B cell (primary cell): ENCODE data around the gene RAB3A. TPM values are rescaled to one million over a fixed set of nuclear protein-coding genes. Genes with fewer than 3 reads are reported as not detected.

Source experiments
- ATAC-seq: fragments of 200-7000 bp; cut with Tn5 transposase; one replicate; pipeline ENCODE4 v1.10.0; 2021; ENCODE audit warnings: low read depth, mild to moderate bottlenecking, moderate number of reproducible peaks, moderate library complexity
- CTCF ChIA-PET: fragments of 350-600 bp; sonication (Branson Sonifier 250); formaldehyde crosslinking; loops from one replicate; lab custom pipeline; 2021; ENCODE audit warnings: antibody characterized with exemption, inconsistent platforms; lab: Charles Lee
- POLR2A ChIA-PET: fragments of 350-600 bp; sonication (Branson Sonifier 250); formaldehyde crosslinking; loops from one replicate; lab custom pipeline; 2021; ENCODE audit warnings: antibody characterized with exemption; lab: Charles Lee
- DNase-seq: peaks from one replicate; pipeline ENCODE4 v3.0.0; 2013
- H2AFZ ChIP-seq: 2 replicates; pipeline ENCODE4 v1.6.1; 2012; ENCODE audit warnings: mild to moderate bottlenecking, low read depth, low read length; ENCODE audit not compliant: insufficient read depth, poor library complexity, severe bottlenecking
- H3K27ac ChIP-seq, 2 donors: 1 replicate in 1 of 2; 2 replicates in 1 of 2; pipeline ENCODE4 v1.5.1; 2012 to 2013; ENCODE audit warnings: low read length in 2 of 2, mild to moderate bottlenecking in 2 of 2, moderate library complexity in 1 of 2
- H3K27me3 ChIP-seq, 4 experiments: fragments of 200-600 bp in 1 of 4; sonication (generic) in 1 of 4; replicated peaks in 1 of 4; 1 replicate in 2 of 4; 2 replicates in 2 of 4; pipeline versions ENCODE4 v1.6.1 to v1.7.0; 2013 to 2016; ENCODE audit warnings: low read length in 3 of 4, mild to moderate bottlenecking in 2 of 4, mixed read lengths in 1 of 4, moderate library complexity in 1 of 4; ENCODE audit not compliant: insufficient read depth in 4 of 4, control insufficient read depth in 3 of 4; ENCODE audit errors: control extremely low read depth in 1 of 4
- H3K36me3 ChIP-seq, 2 experiments: replicated peaks in 1 of 2; 1 replicate in 1 of 2; 2 replicates in 1 of 2; pipeline versions ENCODE4 v1.6.1 to v1.7.1; 2013; ENCODE audit warnings: low read length in 1 of 2; ENCODE audit not compliant: insufficient read depth in 2 of 2, control insufficient read depth in 1 of 2; ENCODE audit errors: control extremely low read depth in 1 of 2, extremely low read depth in 1 of 2
- H3K4me1 ChIP-seq, 2 donors: fragments of 200-600 bp in 1 of 2; sonication (generic) in 1 of 2; 1 replicate in 1 of 2; 2 replicates in 1 of 2; pipeline versions ENCODE4 v1.5.1 to v1.6.1; 2013 to 2017; ENCODE audit warnings: low read length in 2 of 2; ENCODE audit not compliant: control insufficient read depth in 2 of 2, insufficient read depth in 2 of 2
- H3K4me2 ChIP-seq: replicated peaks from 2 replicates; pipeline ENCODE3; 2012; ENCODE audit warnings: mild to moderate bottlenecking, low read depth, low read length; ENCODE audit not compliant: poor library complexity, severe bottlenecking
- H3K4me3 ChIP-seq, 5 experiments: fragments of 200-600 bp in 1 of 5; sonication (generic) in 1 of 5; 1 replicate in 3 of 5; 2 replicates in 2 of 5; pipeline versions ENCODE4 v1.5.1 to v1.7.0; 2011 to 2016; ENCODE audit warnings: low read length in 4 of 5, mild to moderate bottlenecking in 4 of 5, low read depth in 2 of 5, control low read depth in 1 of 5, moderate library complexity in 1 of 5; ENCODE audit not compliant: insufficient read depth in 1 of 5; ENCODE audit errors: control extremely low read depth in 1 of 5, extremely low read depth in 1 of 5
- H3K79me2 ChIP-seq: fragments of 200-600 bp; sonication (generic); one replicate; pipeline ENCODE4 v1.6.0; 2016; ENCODE audit warnings: low read length; ENCODE audit not compliant: control insufficient read depth, insufficient read depth
- H3K9ac ChIP-seq: fragments of 200-600 bp; sonication (generic); 2 replicates; pipeline ENCODE4 v1.6.1; 2017; ENCODE audit warnings: mild to moderate bottlenecking, low read length, moderate library complexity
- H3K9me3 ChIP-seq, 3 donors: one replicate each; pipeline versions ENCODE4 v1.6.1 to v1.7.1; 2013; ENCODE audit warnings: low read length in 2 of 3; ENCODE audit not compliant: control insufficient read depth in 2 of 3, insufficient read depth in 1 of 3; ENCODE audit errors: control extremely low read depth in 1 of 3
- H4K20me1 ChIP-seq: 2 replicates; pipeline ENCODE4 v1.6.0; 2012; ENCODE audit warnings: mild to moderate bottlenecking, low read length; ENCODE audit not compliant: insufficient read depth, control insufficient read depth, poor library complexity, severe bottlenecking
- H3K27ac Mint-ChIP-seq: one replicate; pipeline ENCODE4 v1.8.0; 2021; ENCODE audit warnings: mixed read lengths
- H3K27me3 Mint-ChIP-seq: one replicate; pipeline ENCODE4 v1.8.0; 2021; ENCODE audit warnings: mixed read lengths
- H3K4me1 Mint-ChIP-seq: one replicate; pipeline ENCODE4 v1.8.0; 2021; ENCODE audit warnings: mixed read lengths
- H3K4me3 Mint-ChIP-seq: one replicate; pipeline ENCODE4 v1.8.0; 2021; ENCODE audit warnings: mixed read lengths
- H3K9me3 Mint-ChIP-seq: one replicate; pipeline ENCODE4 v1.8.0; 2022; ENCODE audit warnings: mixed read lengths; ENCODE audit not compliant: insufficient read depth
- CTCF ChIP-seq: fragments of 200-600 bp; IDR thresholded peaks from one replicate; pipeline ENCODE4 v1.8.0; 2022; ENCODE audit warnings: antibody characterized with exemption, mild to moderate bottlenecking
- EZH2 ChIP-seq: IDR thresholded peaks from 2 replicates; pipeline ENCODE4 v1.6.1; 2012; ENCODE audit warnings: borderline replicate concordance, low read depth, mild to moderate bottlenecking, moderate library complexity, low read length; ENCODE audit not compliant: insufficient read depth, poor library complexity, severe bottlenecking
- WGBS: methylation state at CpG from one replicate; pipeline ENCODE4 v1.1.5; 2013; ENCODE audit warnings: missing lambda C conversion rate; ENCODE audit not compliant: insufficient coverage; 5-methylcytosine and 5-hydroxymethylcytosine counted together
- intact Hi-C: fragments of 100-400 bp; cut with micrococcal nuclease; formaldehyde crosslinking; loops from one replicate; pipeline ENCODE4 v1.10.0; 2022
- polyA plus RNA-seq: library from polyadenylated mRNA; depleted of rRNA; stranded (reverse); fragments of >200 nt; gene quantifications from 2 replicates; pipeline ENCODE4 v1.2.3, GENCODE V29; 2012
- total RNA-seq, 2 donors: library from RNA; stranded (reverse); fragments of 120-200 nt in 1 of 2; gene quantifications; 1 replicate in 1 of 2; 2 replicates in 1 of 2; pipeline versions ENCODE4 v1.2.3 to v1.2.4, GENCODE V29; 2013 to 2022

The RAB3A gene
- total and polyA plus RNA-seq, 2 donors (not counting 1 experiment from before 2014, with no cell fraction given), result 7.7 to 10.4 TPM

- Histone ChIP-seq H3K27ac (peak overlapping the region; percentile 97 to 99), H3K9ac (no peak overlapping the region), H2AFZ (no peak overlapping the region), H3K79me2 (peaks cover 28% of the 10 kb centered on the region), H3K9me3 (peaks cover 0 to 14% (median 0%) of the 10 kb centered on the region in 3 donors), H3K4me1 (peaks cover 71 to 87% of the 10 kb centered on the region in 2 donors), H3K4me3 (no peak overlapping the region), H3K27me3 (no peaks in the 10 kb centered on the region), H4K20me1 (peaks cover 28% of the 10 kb centered on the region), H3K4me2 (peak overlapping the region; percentile 83), H3K36me3 (peaks cover 3 to 29% of the 10 kb centered on the region in 2 experiments)
- no peak for TF ChIP-seq EZH2
- TF ChIP-seq CTCF, result no peak
- DNase-seq, result peak; percentile 59
- intact Hi-C loops, result loop anchor here (5.0 kb wide), 2 partner anchors 74 to 149 kb away; partner anchors contain the start of gene MAST3
- Mint-ChIP-seq H3K27me3 (no peaks in the 10 kb centered on the region), H3K27ac (peak overlapping the region; percentile 98), H3K9me3 (no peaks in the 10 kb centered on the region), H3K4me3 (peak overlapping the region; percentile 87), H3K4me1 (peaks cover 79% of the 10 kb centered on the region)
- POLR2A ChIA-PET, result interaction anchor here (0.6 to 2.5 kb wide), 12 partner anchors 9 to 424 kb away, joined by 3 to 19 read pairs (median 6); partner anchors contain the start of gene MPV17L2
- no peak for ATAC-seq
- CTCF ChIA-PET, result interaction anchor here (0.6 to 2.4 kb wide), 10 partner anchors 9 to 82 kb away, joined by 3 to 28 read pairs (median 5); partner anchors contain the start of gene MPV17L2
- 73% methylated on average over 7 of the region's 8 CpGs for WGBS
Observed at GRCh38 chr19:18171605-18172327, 32.1 kb downstream of the RAB3A start.
